HL-60 (cell line): ENCODE measurements around the gene SGMS2.

ENCODE experiments used
- DNase-seq, 2 experiments: peaks; one replicate each; pipeline ENCODE4 v3.0.0-alpha.2; 2010 to 2020; ENCODE audit warnings: low read depth in 1 of 2, low spot score in 1 of 2
- H3K27ac ChIP-seq: fragments of 250-450 bp; sonication (Bioruptor Pico); replicated peaks from 2 replicates; pipeline ENCODE4 v1.5.1; 2020; ENCODE audit warnings: mild to moderate bottlenecking, moderate library complexity
- H3K27me3 ChIP-seq: fragments of 250-450 bp; sonication (Bioruptor Pico); 2 replicates; pipeline ENCODE4 v1.5.1; 2021; ENCODE audit warnings: mild to moderate bottlenecking, moderate library complexity; ENCODE audit not compliant: insufficient read depth, poor library complexity, severe bottlenecking
- H3K4me3 ChIP-seq: replicated peaks from 2 replicates; pipeline ENCODE4 v1.5.1; 2011; ENCODE audit warnings: mild to moderate bottlenecking, control low read depth, low read length; ENCODE audit not compliant: insufficient read depth
- GABPA ChIP-seq: IDR thresholded peaks from 2 replicates; pipeline ENCODE4 v1.6.1; 2012; ENCODE audit warnings: low read depth
- POLR2AphosphoS5 ChIP-seq: IDR thresholded peaks from 2 replicates; pipeline ENCODE4 v1.6.1; 2012; ENCODE audit warnings: low read depth
- SPI1 ChIP-seq: IDR thresholded peaks from 2 replicates; pipeline ENCODE4 v1.6.1; 2012; ENCODE audit warnings: low read depth, mild to moderate bottlenecking, borderline replicate concordance
- long read RNA-seq: library from polyadenylated mRNA; unstranded; transcript quantifications from one replicate; pipeline ENCODE4 v2.0.0, GENCODE V29; 2020
- TF ChIP-seq, protein P1 (sequence below): IDR thresholded peaks from one replicate; pipeline ENCODE4 v1.5.1; 2011; ENCODE audit warnings: low read length, control low read depth, inconsistent platforms; ENCODE audit not compliant: insufficient read depth
- TF ChIP-seq, protein P2 (sequence below): IDR thresholded peaks from 2 replicates; pipeline ENCODE4 v1.6.1; 2012; ENCODE audit warnings: low read depth; ENCODE audit not compliant: insufficient replicate concordance

SGMS2 gene
- long read RNA-seq, result 0 reads

GRCh38 chr4:107824350-107825071 is at the start of gene SGMS2:
Gene SGMS2, plus strand, starts transcription at chr4:107824932. Its CDS starts 70,622 bp downstream, at chr4:107895554.
- peak within 1 kb of the TSS; percentile 75 for H3K4me3 ChIP-seq
- DNase-seq, result peak; percentile 62 to 82
- peak within 1 kb of the TSS; percentile 66 for H3K27ac ChIP-seq
- TF ChIP-seq, protein P1, sequence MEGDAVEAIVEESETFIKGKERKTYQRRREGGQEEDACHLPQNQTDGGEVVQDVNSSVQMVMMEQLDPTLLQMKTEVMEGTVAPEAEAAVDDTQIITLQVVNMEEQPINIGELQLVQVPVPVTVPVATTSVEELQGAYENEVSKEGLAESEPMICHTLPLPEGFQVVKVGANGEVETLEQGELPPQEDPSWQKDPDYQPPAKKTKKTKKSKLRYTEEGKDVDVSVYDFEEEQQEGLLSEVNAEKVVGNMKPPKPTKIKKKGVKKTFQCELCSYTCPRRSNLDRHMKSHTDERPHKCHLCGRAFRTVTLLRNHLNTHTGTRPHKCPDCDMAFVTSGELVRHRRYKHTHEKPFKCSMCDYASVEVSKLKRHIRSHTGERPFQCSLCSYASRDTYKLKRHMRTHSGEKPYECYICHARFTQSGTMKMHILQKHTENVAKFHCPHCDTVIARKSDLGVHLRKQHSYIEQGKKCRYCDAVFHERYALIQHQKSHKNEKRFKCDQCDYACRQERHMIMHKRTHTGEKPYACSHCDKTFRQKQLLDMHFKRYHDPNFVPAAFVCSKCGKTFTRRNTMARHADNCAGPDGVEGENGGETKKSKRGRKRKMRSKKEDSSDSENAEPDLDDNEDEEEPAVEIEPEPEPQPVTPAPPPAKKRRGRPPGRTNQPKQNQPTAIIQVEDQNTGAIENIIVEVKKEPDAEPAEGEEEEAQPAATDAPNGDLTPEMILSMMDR, result no peak
- TF ChIP-seq, protein P2, sequence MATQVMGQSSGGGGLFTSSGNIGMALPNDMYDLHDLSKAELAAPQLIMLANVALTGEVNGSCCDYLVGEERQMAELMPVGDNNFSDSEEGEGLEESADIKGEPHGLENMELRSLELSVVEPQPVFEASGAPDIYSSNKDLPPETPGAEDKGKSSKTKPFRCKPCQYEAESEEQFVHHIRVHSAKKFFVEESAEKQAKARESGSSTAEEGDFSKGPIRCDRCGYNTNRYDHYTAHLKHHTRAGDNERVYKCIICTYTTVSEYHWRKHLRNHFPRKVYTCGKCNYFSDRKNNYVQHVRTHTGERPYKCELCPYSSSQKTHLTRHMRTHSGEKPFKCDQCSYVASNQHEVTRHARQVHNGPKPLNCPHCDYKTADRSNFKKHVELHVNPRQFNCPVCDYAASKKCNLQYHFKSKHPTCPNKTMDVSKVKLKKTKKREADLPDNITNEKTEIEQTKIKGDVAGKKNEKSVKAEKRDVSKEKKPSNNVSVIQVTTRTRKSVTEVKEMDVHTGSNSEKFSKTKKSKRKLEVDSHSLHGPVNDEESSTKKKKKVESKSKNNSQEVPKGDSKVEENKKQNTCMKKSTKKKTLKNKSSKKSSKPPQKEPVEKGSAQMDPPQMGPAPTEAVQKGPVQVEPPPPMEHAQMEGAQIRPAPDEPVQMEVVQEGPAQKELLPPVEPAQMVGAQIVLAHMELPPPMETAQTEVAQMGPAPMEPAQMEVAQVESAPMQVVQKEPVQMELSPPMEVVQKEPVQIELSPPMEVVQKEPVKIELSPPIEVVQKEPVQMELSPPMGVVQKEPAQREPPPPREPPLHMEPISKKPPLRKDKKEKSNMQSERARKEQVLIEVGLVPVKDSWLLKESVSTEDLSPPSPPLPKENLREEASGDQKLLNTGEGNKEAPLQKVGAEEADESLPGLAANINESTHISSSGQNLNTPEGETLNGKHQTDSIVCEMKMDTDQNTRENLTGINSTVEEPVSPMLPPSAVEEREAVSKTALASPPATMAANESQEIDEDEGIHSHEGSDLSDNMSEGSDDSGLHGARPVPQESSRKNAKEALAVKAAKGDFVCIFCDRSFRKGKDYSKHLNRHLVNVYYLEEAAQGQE, result peak; percentile 15
- TF ChIP-seq GABPA (no peak), POLR2AphosphoS5 (0 out of 2 replicates have a peak, but pooled peaks have one; percentile 59), SPI1 (no peak)
- no peaks in the 10 kb centered on the region for H3K27me3 ChIP-seq

DNA sequence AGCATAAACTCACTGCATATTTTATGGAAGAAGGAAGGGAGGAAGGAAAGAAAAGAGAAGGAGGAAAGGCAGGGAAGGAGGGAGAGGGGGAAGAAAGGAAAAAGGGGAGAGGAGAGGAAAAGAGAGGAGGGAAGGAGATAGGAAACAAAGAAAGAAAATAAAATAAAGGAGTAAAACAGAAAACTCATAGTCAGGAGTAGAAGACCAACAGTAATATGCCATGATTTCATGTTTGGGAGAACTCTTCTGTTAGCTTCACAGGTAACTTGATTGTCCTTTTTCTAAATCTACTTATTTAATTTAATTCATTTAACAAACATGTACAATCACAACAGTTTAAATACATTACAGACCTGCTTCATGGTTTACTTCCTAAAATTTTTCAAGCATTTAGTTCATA is 46.8 kb upstream of the SGMS2 start:
- H3K27me3 ChIP-seq, result no peaks in the 10 kb centered on the region
- no peak overlapping the region for H3K27ac ChIP-seq
- H3K4me3 ChIP-seq, result no peak overlapping the region
- DNase-seq, result no peak
- TF ChIP-seq SPI1 (no peak), POLR2AphosphoS5 (no peak), GABPA (no peak)
- TF ChIP-seq, protein P2, result no peak
- TF ChIP-seq, protein P1, result no peak

DNA sequence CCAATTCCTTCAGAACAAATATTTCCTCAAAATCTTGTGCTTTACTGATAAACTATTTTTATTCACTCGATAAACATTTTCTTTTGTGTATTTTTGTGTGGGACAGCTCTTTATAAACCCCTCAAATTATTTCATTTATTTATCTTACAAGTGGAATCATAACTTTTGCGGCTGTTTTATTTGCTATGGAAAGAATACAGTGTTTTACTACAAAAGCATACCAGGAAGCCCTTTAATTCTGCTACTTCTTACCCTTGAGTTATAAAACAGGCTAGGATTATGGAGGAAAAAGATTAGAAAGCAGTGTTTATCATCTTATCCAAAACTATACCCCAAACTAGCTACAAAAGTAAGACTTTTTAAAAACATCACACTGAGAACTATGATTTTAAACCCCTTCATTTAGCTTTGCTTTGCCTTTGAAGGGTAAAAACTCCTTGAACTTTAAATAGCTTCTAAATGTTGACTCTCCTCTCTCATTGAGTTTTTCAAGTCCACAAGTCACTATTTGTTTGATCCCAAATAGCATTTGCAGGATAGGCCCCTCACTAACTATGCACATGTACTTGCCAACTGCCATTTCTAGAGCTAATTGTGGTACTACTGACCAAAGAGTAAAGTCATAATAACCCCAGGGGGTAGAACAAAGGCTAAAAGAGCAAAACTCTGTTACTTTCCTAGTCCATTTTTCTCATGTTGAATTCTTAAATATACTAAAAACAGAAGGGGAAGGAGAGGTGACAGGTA is 45.8 kb upstream of the SGMS2 start:
- Histone ChIP-seq H3K27ac (no peak overlapping the region), H3K27me3 (no peaks in the 10 kb centered on the region), H3K4me3 (no peak overlapping the region)
- no peak for TF ChIP-seq SPI1
- TF ChIP-seq GABPA, result no peak
- TF ChIP-seq, protein P2, result no peak
- TF ChIP-seq, protein P1, result no peak
- no peak for TF ChIP-seq POLR2AphosphoS5
- no peak for DNase-seq
